Vagina (tissue), 2 donors: Measurements from ENCODE around the gene TRAPPC8. TPM values are rescaled to one million over a fixed set of nuclear protein-coding genes. Genes with fewer than 3 reads are reported as not detected.
"Not testable (repeated sequence)": the region's sequence is repeated elsewhere in the genome, so short reads cannot be mapped to it uniquely, and the experiment has no call there.

Experiments
- DNase-seq, 2 donors: peaks; one replicate each; pipeline ENCODE4 v3.0.0-alpha.2; 2017; ENCODE audit errors: extremely low spot score in 2 of 2
- H3K27ac ChIP-seq: fragments of 200-600 bp; sonication (generic); one replicate; pipeline ENCODE4 v1.5.1; 2019
- H3K27me3 ChIP-seq: fragments of 200-600 bp; sonication (generic); one replicate; pipeline ENCODE4 v1.5.1; 2019
- H3K36me3 ChIP-seq, 2 donors: fragments of 200-600 bp; sonication (generic); one replicate each; pipeline ENCODE4 v1.5.1; 2017 to 2019
- H3K4me1 ChIP-seq: fragments of 200-600 bp; sonication (generic); one replicate; pipeline ENCODE4 v1.5.1; 2019
- H3K4me3 ChIP-seq, 2 donors: fragments of 200-600 bp; sonication (generic); 1 replicate in 1 of 2; 2 replicates in 1 of 2; pipeline ENCODE4 v1.5.1; 2016 to 2019
- H3K9me3 ChIP-seq: fragments of 200-600 bp; sonication (generic); one replicate; pipeline ENCODE4 v1.5.1; 2019
- POLR2A ChIP-seq, 2 donors: fragments of 450-650 bp; IDR thresholded peaks; one replicate each; pipeline ENCODE4 v1.6.1; 2017; ENCODE audit warnings: antibody characterized with exemption in 2 of 2, mild to moderate bottlenecking in 2 of 2, moderate library complexity in 2 of 2
- POLR2AphosphoS5 ChIP-seq, 2 donors: sonication (generic); formaldehyde crosslinking; IDR thresholded peaks; one replicate each; pipeline ENCODE4 v1.9.0; 2017; ENCODE audit warnings: antibody characterized with exemption in 2 of 2, mild to moderate bottlenecking in 2 of 2, low read depth in 1 of 2; ENCODE audit not compliant: insufficient read depth in 1 of 2
- intact Hi-C: fragments of 100-400 bp; cut with DNase I; formaldehyde crosslinking; loops from one replicate; pipeline ENCODE4 v1.15.1; 2023
- total RNA-seq: library from RNA; depleted of rRNA; stranded (reverse); fragments of >200 nt; gene quantifications from one replicate; pipeline ENCODE4 v1.2.3, GENCODE V29; 2016
- TF ChIP-seq, protein P1 (sequence below), 3 experiments: fragments of 450-650 bp in 2 of 3; fragments of 200-600 bp in 1 of 3; sonication (generic) in 1 of 3; IDR thresholded peaks; one replicate each; pipeline ENCODE4 v1.5.1; 2017 to 2019; ENCODE audit warnings: antibody characterized with exemption in 3 of 3, mild to moderate bottlenecking in 2 of 3, moderate library complexity in 2 of 3

Gene TRAPPC8
- total RNA-seq, 1 donor from 2014 or later = 33.1 TPM

DNA sequence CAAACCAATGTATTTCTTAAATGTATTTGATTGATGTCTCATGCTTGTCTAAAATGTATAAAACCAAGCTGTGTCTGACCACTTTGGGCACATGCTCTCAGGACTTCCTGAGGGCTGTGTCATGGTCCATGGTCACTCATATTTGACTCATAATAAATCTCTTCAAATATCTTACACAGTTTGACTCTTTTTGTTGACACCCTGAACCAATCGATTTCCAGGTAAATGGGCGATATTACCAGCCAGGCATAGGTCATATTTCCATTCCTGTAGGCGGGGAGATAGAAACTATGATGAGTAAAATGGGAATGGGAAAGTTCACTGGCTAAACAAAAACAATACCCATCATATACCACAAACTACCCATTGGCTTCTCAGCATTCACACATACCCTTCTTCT, 9.3 kb upstream of the TRAPPC8 start:
- TF ChIP-seq, protein P1, sequence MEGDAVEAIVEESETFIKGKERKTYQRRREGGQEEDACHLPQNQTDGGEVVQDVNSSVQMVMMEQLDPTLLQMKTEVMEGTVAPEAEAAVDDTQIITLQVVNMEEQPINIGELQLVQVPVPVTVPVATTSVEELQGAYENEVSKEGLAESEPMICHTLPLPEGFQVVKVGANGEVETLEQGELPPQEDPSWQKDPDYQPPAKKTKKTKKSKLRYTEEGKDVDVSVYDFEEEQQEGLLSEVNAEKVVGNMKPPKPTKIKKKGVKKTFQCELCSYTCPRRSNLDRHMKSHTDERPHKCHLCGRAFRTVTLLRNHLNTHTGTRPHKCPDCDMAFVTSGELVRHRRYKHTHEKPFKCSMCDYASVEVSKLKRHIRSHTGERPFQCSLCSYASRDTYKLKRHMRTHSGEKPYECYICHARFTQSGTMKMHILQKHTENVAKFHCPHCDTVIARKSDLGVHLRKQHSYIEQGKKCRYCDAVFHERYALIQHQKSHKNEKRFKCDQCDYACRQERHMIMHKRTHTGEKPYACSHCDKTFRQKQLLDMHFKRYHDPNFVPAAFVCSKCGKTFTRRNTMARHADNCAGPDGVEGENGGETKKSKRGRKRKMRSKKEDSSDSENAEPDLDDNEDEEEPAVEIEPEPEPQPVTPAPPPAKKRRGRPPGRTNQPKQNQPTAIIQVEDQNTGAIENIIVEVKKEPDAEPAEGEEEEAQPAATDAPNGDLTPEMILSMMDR (IDR thresholded peaks at IDR 0.05) = no peak
- TF ChIP-seq POLR2A (IDR thresholded peaks at IDR 0.05) = no peak
- no peak for TF ChIP-seq POLR2AphosphoS5 (IDR thresholded peaks at IDR 0.05; ENCODE audit: insufficient read depth in 1 of 2, low read depth in 1 of 2)
- Histone ChIP-seq H3K4me3 (no peak overlapping the region), H3K36me3 (no peaks in the 10 kb centered on the region), H3K4me1 (no peaks in the 10 kb centered on the region), H3K27ac (no peak overlapping the region), H3K27me3 (no peaks in the 10 kb centered on the region), H3K9me3 (no peaks in the 10 kb centered on the region)
- intact Hi-C loops = no loop called here
- no peak for DNase-seq

DNA sequence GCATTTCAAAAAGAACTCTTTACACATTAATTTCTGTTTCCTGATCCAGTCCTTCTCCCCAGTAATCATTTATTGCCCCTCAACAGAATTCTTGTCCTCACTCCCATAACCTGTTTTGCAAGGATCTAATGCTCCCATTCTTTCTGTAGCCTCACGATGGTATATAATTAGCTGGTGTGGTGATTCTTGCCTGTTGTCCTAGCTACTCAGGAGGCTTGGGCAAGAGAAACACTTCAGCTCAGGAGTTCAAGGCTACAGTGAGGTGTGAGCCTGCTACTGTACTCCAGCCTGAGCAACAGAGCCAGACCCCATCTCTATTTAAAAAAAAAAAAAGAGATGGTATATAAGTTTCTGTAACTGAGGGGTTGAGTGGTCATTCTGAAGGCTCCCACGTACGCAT, 7.7 kb upstream of the TRAPPC8 start:
- no peaks in the 10 kb centered on the region for H3K36me3 ChIP-seq
- no peak for DNase-seq
- H3K4me1 ChIP-seq = no peaks in the 10 kb centered on the region
- H3K27me3 ChIP-seq = no peaks in the 10 kb centered on the region
- no peaks in the 10 kb centered on the region for H3K9me3 ChIP-seq
- H3K4me3 ChIP-seq = no peak overlapping the region
- intact Hi-C loops = no loop called here
- no peak for TF ChIP-seq POLR2AphosphoS5 (IDR thresholded peaks at IDR 0.05; ENCODE audit: insufficient read depth in 1 of 2, low read depth in 1 of 2)
- TF ChIP-seq, protein P1 (IDR thresholded peaks at IDR 0.05) = no peak
- no peak for TF ChIP-seq POLR2A (IDR thresholded peaks at IDR 0.05)
- no peak overlapping the region for H3K27ac ChIP-seq

DNA sequence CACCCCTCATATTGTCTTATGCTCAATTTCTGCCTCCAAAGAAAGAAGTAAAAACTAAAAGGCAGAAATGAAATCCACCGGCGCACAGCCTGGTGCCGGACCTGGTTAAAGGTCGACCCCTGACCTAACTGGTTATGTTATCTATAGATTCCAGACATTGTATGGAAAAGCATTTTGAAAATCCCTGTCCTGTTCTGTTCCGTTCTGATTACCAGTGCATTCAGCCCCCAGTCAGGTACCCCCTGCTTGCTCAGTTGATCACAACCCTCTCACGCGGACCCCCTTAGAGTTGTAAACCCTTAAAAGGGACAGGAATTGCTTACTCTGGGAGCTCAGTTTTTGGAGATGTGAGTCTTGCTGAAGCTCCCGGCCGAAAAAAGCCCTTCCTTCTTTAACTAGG, 5.4 kb upstream of the TRAPPC8 start:
- intact Hi-C loops = not testable (repeated sequence)

DNA sequence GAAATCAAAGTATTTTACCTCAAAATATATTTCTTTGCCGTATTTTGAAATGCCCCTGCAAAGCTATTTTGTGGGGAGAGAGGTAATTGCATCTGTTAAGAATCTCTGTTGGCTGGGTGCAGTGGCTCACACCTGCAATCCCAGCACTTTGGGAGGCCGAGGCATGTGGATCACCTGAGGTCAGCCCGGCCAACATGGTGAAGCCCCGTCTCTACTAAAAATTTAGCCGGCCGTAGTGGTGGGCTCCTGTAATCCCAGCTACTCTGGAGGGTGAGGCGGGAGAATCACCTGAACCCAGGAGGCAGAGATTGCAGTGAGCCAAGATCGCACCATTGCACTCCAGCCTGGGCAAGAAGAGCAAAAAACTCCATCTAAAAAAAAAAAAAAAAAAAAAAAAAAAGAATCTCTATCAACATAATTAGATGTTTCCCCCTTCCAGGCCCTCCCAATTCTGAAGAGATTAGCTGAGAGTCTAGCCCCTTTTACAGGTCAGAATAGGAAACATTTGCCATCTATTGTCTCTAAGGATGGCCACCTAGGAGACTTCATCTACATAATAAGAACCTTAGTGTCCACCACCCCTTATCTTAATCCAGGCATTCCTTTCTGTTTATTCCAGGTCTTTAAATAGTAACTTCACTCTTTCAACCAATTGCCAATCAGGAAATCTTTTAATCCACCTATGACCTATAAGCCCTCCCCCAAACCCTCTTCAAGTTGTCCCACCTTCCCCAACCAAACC, 3.5 kb upstream of the TRAPPC8 start:
- Histone ChIP-seq H3K4me3 (no peak overlapping the region), H3K4me1 (peaks cover 13% of the 10 kb centered on the region), H3K36me3 (no peaks in the 10 kb centered on the region), H3K27ac (no peak overlapping the region), H3K9me3 (no peaks in the 10 kb centered on the region), H3K27me3 (no peaks in the 10 kb centered on the region)
- intact Hi-C loops = no loop called here
- TF ChIP-seq, protein P1 (IDR thresholded peaks at IDR 0.05) = no peak
- no peak for TF ChIP-seq POLR2A (IDR thresholded peaks at IDR 0.05)
- TF ChIP-seq POLR2AphosphoS5 (IDR thresholded peaks at IDR 0.05; ENCODE audit: insufficient read depth in 1 of 2, low read depth in 1 of 2) = no peak
- DNase-seq = no peak

More for the DNA sequence above, 5.4 kb upstream of the TRAPPC8 start:
- not testable (repeated sequence) for H3K4me3 ChIP-seq, H3K27ac ChIP-seq, H3K27me3 ChIP-seq, H3K36me3 ChIP-seq, H3K9me3 ChIP-seq, H3K4me1 ChIP-seq, DNase-seq

DNA sequence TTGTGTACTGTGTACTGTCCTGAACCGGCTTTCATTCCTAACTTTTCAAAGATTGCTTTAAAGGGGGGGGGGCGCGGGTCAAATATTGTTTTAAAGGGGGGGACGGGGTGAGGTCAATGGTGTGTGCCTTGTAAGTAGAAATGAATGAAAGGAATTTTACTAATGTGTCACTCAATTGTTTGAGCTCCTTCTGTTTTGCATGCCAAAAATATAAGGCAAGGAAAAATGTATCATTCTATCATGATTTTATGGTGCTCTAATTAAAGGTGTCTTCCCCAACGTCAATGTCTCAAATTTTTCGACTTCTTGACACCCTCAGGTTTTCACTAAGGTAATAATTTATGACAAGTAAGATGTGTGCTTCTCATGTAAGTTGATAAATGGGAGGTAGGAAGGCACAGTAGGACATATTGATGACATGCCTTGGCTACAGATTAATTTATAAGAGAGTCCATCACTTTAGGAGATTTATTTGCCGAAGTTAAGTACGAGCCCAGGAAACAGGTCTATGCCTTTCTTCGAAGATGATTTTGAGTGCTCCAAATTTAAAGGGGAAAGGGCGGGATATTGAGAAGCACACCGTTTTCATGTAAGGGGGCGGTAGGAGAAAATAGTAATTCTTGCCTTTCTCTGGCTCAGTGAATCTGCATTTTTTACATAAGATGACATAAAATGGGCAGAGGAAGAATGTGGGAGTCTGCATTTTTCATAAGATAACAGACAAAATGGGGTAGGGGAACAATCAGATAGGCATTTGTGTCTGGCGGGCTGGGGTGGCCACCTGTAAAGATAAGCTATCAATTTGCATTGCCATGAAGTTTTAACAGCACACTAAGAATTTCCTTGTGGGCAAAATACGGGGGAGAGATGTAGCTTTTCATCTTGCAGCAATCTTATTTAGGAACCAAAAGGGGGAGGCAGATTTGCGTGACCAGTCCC, 1.2 kb upstream of the TRAPPC8 start:
- no peak for TF ChIP-seq POLR2A (IDR thresholded peaks at IDR 0.05)
- TF ChIP-seq POLR2AphosphoS5 (IDR thresholded peaks at IDR 0.05; ENCODE audit: insufficient read depth in 1 of 2, low read depth in 1 of 2) = no peak
- TF ChIP-seq, protein P1 (IDR thresholded peaks at IDR 0.05) = no peak
- intact Hi-C loops = loop anchor here (5.0 kb wide), 1 partner anchor 148 kb away; the partner anchor contains the start of gene RNF138
- Histone ChIP-seq H3K27ac (no peak overlapping the region), H3K4me1 (peaks cover 36% of the 10 kb centered on the region), H3K36me3 (no peaks in the 10 kb centered on the region), H3K27me3 (no peaks in the 10 kb centered on the region), H3K9me3 (no peaks in the 10 kb centered on the region), H3K4me3 (peak overlapping the region; percentile 89 to 93)
- no peak for DNase-seq
